Body of pancreas (tissue), 4 donors: ENCODE data around the gene ARHGEF28.

Source experiments
- CTCF ChIP-seq, 7 experiments: fragments of 450-650 bp in 4 of 7; fragments of 200-600 bp in 3 of 7; sonication (generic) in 3 of 7; IDR thresholded peaks; one replicate each; pipeline ENCODE4 v1.5.1; 2016 to 2019; ENCODE audit warnings: antibody characterized with exemption in 7 of 7
- POLR2A ChIP-seq, 3 donors: fragments of 450-650 bp; IDR thresholded peaks; one replicate each; pipeline ENCODE4 v1.6.1; 2016; ENCODE audit warnings: antibody characterized with exemption in 3 of 3, mild to moderate bottlenecking in 2 of 3

DNA sequence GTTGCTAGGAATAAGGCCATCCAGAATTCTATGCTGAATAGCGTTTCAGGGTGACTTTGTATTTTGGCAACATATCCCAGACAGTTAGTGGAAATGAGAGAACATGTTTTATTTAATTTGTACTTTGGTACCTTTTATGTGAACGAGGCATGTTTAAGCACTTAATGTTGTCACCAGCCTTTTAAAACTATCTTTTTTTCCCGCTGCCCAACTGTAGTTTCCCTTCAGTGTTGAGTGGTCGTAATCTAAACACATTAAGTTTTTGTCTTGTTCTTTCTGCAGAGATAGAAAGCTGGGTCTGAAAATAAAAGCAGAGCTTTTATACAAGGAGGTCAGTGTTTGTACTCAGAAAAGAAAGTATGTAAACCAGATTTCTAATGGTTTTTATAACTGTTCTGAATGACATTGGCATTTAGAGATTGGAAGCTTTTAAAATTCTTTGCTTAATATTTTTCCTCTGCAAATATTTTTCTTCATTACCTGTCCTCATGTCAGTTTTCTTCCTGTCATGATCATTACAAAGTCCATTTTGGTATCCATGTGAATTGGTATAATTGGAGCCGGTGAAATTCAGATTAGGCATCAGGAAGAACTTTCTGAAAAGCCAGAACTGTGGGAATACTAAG lies 100.7 kb downstream of the ARHGEF28 start:
- TF ChIP-seq CTCF (IDR thresholded peaks at IDR 0.05), result no peak
- TF ChIP-seq POLR2A (IDR thresholded peaks at IDR 0.05), result no peak
